NCI-H748 treated with DMSO at 0.1 percent for 48 hours (cell line): ENCODE data around the gene MPO.

Experiments
- DNase-seq: peaks from one replicate; lab custom pipeline; 2025; lab: John Stamatoyannopoulos, UW

MPO gene

DNA sequence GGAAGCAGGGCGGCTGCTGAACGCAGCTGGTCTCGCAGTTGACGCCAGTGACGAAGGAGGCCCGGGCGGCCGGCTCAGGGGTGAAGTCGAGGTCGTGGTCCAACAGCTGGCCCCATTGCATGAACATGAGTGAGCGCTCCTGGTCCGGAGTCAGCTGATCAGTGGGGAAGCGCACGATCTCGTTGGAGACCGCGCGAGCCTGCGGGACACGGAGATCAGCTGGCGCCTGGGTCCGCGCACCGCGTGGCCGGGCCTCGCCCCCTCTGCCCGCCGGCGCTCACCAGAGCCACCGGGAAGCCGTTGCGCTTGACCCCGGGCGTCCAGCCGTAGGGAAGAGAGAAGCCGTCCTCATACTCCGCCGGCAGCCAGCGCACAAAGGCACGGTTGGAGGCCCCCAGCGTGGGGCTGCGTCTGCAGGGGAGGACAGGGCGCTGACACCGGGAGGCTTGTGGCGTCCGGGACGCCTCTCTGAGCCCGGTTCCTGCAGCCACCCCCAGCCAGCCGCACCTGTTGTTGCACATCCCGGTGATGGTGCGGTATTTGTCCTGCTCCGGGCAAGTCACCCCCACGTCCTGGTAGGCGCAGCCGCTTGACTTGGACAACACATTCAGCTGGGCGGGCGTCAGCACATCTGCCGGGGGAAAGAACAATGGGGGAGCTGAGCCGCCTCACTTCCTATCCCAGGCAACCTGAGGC, 1.6 kb downstream of the MPO start:
- no peak for DNase-seq

DNA sequence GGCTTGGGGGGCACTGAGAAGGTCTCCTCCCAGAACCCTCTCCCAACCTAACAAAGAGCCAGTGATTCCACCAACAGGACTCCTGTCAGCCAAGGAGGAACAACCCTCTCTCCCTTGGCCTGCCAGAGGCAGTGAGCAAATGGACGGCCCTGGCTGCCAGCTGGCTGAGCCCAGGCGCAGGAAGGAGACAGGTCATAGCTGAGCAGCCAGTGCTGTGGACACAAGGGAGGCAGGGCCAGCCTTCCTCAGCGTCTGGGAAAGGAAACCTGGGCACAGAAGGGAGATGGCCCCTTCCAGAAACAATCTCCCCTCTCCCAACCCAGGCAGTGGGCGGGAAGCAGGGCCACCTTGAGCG, 2.1 kb downstream of the MPO start:
- no peak for DNase-seq

DNA sequence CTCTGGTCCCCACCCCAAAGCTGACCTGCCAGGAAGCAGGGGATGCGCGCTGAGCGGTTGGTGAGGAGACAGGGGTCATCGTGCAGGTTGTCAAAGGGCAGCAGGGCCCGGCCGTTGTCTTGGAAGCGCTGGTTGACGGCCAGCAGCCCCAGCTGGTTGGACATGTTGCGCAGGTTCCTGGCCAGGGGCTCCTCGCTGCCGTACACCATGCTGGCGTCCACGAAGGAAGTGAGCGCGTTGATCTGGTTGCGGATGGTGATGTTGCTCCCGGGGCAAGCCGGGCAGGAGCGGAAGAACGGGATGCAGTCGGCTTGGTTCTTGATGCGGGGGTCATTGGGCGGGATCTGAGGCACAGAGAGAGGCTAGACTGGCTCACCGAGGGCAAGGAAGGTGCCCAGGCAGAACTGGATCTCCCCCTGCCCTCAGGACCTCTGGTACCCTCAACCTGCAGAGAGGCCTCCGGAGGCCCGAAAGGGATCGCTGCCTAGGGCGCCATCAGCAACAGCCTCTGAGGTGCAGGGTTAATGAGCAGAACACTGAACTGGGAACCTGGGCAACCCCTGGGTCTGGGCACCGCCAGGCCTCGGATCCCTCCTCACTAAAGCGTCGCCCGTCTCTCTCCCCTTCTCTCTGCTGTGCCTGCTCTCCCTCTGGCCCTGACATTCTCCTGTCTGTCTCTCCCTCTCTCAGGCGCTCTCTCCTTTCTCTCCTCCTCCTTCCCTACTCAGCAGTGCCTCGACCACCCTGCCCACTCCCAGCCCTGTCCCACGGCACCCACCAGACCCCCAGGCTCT, 2.7 kb downstream of the MPO start:
- DNase-seq = no peak

DNA sequence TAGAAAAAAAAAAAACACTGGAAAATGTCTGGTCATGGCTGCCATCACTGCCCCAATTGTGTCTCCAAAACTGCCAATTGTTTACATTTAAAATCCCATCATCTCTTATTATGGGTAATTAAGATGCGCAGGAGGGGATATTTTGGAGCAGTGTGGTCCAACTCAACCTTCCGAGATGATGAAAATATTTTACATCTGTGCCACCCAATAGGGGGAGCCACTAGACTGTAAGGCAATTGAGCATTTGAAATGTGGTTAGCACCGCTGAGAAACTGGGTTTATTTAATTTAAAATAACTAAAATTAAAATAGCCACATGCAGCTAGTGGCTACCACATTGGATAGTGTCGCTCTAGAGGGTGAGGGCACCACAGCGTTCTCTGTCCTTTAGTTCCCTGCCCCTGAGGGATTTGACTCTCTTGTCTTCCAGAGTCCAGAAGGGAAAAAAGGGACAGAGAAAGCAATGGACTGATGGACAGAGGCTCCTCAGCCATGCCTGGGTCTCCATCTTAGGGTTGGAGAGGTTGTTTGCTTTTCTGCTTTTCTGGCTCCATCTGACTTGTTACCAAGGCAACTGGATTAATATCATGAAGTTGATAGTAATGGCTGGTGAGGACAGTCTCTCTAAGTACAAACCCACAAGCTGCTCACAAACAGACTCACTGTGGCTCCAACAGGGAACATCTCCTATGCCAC, 3.5 kb downstream of the MPO start:
- no peak for DNase-seq

DNA sequence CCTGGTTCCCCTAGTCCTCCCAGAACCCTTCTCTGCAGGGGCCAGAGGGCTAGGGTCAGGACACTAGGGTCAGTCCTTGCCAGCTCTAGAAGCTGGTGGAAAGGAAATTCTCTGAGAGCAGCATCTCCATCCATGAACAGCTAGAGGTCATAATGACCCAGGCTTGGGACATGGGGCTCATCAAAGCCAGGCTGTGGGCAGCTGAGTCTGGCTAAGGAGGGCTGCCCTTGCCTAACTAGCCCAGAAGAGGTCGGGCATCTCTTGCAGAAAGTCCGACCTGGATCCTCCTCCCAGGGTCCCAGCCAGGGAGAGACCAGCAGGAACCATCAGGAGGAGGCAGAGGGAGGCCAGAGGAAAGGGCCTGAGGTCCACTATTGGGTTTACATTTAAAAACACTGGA, 4.3 kb downstream of the MPO start:
- no peak for DNase-seq

DNA sequence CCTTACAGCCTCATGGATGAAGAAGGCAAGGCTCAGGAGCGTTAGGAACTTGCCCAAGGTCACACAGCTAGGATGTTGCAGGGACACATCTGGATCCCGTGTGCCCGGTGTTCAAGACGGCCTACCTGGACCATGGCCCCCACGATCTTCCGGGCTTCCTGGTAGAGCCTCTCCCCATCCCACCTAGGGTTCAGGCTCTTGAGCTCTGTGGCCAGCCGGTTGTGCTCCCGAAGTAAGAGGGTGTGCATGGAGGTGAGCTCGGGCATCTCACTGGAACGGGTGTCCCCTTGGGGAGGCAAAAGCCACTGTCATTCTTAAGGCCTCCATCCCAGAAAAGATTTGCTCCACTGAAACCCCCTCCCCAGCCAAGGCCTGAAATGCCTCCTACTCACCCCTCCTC, 5.3 kb downstream of the MPO start:
- DNase-seq = no peak

DNA sequence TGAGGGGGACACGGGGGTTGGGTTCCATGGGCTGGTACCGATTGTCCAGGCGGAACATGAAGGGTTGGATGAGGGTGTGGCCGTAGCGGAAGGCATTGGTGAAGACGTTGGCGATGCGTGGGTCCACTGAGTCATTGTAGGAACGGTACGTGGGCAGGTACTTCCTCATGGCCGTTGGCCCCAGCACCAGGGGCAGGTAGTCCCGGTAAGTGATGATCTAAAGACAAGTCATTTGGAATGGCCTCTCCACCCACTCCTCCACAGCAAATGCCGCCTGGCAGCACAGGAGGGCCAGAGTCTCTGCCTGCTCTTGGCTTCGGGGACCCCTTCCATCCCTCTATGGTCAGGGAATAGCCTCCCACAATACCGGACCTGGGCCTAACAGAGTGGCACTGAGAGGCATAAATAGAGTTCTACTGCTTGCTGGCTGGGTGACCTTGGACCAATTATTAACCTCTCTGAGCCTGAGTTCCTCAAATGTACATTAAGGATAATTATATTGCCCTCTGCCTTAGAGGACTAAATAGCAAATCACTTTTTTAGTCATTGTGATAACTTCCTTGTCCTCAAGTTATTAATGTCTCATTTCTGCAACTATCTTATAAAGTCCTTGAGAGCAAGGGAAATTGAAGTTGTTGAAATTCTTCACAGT, 7.2 kb downstream of the MPO start:
- DNase-seq = no peak

DNA sequence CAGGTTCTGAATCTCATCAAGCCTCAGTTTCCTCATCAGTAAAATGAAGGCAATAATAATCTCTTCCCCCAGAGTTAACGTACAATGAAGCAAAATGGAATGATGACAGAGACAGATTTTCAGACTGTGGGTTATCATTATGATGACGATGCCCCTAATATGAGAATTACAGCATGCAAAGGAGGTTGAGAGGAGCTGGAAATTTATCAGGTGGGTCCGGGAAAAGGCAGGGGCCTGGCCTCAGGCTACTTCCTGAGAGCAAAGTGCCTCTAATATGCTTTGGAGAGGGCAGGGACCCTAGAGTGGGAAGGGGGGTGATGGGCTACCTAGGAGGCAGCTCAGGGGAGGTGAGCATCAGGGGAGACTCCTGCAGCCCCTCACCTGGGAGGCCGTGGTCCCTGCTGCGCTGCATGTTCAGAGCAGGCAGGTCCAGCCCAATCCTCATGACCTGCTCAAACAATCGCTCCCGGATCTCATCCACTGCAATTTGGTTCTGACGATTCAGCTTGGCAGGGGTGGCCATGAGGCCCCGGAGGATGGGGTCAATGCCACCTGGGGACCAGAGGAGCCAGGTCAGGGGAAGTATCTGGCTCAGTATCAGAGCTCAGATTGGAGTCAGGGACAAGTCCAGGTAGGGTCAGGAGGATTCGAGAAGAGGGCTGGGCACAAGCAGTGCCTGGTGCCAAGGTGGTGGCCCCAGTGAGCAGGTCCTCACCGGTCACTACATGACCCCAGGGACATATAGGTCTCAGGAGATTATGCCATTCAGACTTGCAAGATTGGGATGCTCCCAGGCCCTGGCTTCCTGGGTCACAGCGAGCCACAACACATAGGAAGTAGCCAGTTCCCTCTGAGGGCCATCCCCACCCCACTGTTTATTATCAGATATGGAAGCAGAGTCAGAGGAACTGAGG, 8.1 kb downstream of the MPO start:
- no peak for DNase-seq

DNA sequence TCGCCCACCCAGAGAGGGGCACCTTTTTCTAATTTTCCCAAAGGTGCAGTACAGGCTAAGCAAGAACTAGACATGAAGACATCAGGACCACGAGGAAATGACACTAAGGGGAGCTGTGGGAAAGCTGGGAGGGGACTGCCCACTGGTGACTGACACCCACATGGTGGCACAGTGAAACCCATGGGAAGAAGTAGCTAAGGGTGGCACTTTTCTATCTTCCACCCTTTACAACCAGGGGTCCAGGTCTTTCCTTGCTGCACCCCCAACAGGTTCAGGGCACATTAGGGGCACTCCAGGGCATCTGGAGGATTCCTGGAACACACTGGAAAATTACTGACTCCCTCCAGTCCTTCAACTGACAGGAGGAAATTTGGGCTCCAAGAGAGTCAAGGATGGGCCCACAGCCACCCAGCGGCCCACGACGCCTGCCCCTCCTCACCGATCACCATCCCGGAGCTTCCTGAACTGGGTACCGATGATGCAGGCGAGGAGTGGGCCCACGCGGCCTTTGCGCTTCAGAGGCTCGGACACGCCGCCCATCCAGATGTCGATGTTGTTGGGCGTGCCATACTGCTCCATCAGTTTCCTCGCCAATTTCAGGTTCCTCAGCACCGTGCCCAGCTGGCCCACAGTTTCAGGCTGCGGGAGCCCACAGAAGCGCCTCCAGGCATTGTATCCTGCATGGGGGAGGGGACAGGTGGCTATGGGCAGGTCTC, 9.4 kb downstream of the MPO start:
- DNase-seq = no peak

DNA sequence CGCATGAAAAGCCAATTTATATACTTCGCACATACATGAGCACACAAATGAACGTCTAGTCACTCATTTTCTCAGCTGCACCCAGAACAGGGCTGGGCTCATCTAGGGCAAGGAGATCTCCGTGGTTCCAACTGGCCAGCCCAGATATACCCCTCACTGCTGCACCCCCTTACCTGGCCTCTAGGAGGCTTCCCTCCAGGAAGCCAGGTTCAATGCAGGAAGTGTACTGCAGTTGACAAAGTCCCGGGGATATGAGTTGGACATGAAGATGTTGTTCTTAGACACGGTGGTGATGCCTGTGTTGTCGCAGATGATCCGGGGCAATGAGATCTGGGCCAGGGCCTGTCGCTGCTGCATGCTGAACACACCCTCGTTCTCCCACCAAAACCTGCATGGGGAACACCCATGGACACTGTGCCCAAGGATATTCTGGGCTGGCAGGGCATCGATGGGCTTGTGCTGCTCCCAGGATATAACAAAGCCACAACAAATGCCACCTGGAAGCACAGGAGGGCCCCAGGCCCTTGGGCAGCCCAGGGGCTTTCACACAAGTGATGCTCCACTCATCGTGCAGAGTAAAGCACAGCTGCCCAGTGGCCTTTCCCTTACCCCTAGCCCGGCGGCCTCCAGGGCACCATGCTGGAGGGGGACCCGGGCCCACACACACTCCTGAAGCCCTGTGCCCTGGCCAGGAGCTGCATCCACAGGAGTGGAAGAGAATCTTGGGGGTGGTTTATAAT, 10.1 kb downstream of the MPO start:
- DNase-seq = no peak

DNA sequence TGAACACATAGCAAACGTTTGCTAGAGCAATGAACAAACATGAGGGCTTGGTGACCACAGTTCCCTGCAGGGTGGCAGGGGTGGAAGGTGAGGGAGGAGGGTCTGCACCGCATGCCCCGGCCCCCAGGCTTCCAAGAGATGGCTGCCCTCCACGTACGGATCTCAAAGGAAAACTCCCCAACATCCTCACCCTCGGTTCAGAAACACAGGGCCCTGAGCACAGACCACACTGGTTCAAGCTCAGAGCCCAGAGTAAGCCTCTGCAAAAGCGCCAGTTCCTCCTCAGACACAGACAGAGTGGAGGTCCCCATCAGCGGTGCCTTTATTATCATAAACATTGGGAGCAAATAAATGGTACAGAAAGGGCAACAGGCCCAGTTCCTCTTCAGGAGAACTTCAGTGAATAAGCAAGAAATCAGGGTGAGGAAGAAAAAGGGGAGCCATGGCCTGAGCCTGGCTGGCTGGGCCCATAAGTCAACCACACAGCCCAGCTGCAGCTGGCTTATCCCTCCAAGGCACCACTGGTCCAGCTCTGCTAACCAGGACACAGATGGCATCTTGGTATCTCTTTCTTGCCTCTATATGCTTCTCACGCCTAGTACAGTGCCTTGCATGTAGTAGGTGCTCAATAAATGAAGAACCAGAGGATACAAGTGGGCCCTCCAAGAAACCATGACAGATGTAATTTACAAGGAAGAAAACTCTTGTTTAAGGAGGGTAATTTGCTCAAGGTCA, 11.0 kb downstream of the MPO start:
- DNase-seq = no peak

DNA sequence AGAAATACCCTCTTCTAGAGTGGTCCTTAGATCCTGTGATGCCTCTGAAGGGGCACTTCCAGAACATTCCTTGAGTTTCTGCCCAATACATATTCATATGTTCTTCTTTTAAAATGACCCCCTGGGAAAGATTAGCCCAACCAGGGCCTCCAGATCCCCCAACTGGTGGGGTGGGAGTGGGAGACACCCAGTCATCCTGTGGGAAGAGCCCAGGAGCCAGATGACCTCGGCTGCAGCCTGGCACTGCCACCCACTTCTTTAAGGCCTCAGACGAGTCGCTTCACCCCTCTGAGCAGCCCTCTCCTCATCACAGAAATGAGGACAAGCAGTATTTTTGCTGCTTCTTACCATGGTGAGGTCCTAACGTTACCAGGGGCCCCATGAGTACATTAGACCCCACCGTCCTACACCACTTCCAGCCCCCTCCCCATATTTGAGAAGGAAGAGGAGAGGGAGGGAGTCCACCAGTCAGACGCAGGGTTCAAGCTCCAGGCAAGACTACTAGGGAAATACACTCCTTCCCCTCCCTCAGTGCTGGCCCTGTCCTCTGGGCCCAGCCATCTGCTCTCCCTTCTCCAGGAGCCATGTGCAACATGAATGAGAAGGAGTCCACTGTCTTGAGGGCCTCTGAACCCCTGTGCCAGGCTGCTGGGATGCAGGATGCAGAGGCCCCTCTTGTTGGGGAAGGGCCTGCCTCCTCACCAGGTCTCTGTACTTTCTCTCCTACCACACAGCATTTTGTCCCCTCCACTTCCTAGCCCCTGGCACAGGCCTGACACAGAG, 11.8 kb downstream of the MPO start:
- no peak for DNase-seq

DNA sequence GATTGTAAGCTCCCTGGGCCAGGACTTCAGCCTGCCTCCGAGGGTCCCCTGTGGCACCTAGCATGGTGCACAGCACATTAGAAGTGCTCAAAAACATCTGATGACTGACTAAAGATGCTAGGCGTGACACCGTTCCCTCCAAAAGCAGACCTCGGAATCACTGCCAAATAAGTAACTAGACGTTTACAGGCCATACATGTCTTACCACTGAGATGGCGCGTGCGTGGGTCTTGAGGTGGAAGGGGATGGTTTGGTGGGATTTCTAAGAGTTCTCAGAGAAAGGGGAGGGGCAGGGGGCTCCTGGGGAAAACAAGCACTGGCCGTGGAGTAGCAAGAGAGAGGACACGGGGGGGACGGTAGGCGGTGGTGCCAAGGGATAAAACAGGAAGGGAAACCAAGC, 12.4 kb downstream of the MPO start:
- no peak for DNase-seq

DNA sequence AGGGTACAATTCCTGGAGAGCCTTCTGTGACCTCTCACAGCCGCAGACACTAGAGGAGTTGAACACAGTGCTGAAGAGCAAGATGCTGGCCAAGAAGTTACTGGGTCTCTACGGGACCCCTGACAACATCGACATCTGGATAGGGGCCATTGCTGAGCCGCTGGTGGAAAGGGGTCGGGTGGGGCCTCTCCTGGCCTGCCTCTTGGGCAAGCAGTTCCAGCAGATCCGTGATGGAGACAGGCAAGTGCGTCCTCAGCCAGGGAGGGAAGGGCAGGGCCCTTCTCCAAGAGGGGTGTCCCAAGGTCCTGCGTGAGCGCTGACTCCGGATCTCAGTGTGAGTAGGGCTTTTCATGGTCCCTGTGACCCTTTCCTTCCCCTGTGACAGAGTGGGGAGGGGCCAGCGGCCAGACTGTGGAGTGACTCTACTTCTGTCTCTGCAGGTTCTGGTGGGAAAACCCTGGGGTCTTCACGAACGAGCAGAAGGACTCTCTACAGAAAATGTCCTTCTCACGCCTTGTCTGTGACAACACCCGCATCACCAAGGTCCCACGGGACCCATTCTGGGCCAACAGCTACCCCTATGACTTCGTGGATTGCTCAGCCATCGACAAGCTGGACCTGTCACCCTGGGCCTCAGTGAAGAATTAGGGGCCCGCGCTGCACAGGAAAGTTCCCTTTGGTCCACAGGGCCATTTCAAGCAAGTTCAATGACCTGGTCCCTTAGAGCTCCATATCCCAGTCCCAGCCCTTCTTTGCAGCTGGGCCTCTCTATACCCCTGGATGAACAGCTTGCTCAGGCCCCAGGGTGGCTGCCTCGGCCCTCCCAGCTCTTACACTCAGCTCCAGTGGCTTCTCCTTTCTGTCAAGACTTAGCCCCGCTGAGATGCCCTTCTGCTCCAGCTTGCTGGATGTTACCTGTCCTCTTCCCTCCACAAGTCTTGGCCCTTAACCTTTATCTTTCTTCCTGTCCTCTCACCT, 13.1 kb downstream of the MPO start:
- no peak for DNase-seq

DNA sequence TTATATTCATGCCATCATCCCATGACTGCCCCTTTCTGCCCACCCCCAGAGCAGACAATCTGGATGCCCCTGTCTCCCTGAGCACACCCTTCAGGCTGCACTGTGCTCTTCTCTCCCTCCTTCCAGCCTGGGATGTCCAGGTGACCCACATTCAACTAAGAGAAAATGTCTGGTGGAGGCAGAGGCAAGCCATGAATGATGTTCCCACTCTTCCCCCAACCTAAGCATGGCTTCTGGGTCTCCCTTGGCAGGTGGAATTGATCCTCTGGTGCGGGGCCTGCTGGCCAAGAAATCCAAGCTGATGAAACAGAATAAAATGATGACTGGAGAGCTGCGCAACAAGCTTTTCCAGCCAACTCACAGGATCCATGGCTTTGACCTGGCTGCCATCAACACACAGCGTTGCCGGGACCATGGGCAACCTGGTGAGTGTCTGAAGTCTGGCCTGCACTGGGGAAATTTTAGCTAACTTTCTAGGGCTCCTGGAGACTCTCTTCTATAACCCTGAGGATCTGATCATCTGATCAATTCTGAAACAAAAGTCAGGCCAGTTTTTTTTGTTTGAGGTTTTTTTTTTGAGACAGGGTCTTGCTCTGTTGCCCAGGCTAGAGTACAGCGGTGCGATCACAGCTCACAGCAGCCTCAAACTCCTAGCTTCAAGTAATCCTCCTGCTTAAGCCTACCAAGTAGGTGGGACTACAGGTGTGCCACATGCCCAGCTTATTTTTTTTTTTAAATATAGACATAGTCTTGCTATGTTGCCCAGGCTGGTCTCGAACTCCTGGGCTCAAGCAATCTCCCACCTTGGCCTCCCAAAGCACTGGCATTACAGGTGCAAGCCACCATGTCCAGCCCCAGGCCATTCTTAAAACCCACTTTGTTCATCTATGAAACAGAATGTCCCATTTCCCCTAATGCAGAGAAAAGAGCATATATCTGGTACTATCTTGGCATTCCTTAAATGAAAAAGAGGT, 14.5 kb downstream of the MPO start:
- no peak for DNase-seq

DNA sequence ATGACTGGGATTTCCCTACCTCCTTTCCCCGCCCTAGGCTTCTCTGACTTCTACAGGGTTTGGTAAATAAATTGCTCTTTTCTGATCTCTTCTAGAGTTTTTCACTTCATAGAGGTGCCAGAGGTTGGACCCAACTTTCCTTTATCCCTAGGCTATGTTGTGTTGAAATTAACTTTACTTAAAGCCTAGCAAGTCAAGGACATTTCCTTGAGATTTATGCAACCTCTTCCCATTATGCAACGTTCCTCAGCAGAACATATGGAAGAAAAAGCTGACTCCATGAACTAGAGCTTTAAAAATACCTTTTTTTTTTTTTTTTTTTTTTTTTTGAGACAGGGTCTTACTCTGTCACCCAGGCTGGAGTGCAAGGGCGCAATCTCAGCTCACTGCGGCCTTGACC, 15.5 kb downstream of the MPO start:
- DNase-seq = no peak
